Stimulated activated CD4-positive, alpha-beta T cell treated with anti-CD3 and anti-CD28 coated beads, Interleukin-12 subunit alpha, Interleukin-12 subunit beta, amount 100 ng/mL, for 48 hours (primary cell): ENCODE results near the gene L3MBTL3.

Experiments
- DNase-seq, 3 donors: peaks; one replicate each; pipeline ENCODE4 v3.0.0-alpha.2; 2020; ENCODE audit warnings: low read depth in 2 of 3, low spot score in 1 of 3

The L3MBTL3 gene

GRCh38 chr6:130018292-130018743 lies at the start of gene L3MBTL3:
Gene L3MBTL3, plus strand, starts transcription at chr6:130018581. Its CDS starts 24,119 bp downstream, at chr6:130042700.
- peak; percentile 70 to 84 (median 75) for DNase-seq

GRCh38 chr6:129969064-129969463 lies 49.3 kb upstream of the L3MBTL3 start:
- DNase-seq: no peak

DNA sequence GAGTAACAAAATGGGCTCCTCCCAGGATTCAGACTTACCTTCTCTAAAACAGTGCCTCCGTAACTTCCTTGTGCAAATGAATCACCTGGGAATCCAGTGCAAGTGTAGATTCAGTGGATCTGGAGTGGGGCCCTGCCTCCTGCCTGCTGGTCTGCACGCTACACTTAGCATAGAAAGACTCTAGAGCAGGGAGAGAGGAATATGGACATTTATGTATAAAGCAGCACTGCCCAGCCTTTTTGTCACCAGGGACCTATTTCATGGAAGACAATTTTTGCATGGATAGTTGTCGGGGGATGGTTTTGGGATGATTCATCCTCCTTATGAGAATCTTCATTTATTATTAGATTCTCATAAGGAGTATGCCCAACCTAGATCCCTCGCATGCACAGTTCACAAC lies 42.3 kb upstream of the L3MBTL3 start:
- no peak for DNase-seq

DNA sequence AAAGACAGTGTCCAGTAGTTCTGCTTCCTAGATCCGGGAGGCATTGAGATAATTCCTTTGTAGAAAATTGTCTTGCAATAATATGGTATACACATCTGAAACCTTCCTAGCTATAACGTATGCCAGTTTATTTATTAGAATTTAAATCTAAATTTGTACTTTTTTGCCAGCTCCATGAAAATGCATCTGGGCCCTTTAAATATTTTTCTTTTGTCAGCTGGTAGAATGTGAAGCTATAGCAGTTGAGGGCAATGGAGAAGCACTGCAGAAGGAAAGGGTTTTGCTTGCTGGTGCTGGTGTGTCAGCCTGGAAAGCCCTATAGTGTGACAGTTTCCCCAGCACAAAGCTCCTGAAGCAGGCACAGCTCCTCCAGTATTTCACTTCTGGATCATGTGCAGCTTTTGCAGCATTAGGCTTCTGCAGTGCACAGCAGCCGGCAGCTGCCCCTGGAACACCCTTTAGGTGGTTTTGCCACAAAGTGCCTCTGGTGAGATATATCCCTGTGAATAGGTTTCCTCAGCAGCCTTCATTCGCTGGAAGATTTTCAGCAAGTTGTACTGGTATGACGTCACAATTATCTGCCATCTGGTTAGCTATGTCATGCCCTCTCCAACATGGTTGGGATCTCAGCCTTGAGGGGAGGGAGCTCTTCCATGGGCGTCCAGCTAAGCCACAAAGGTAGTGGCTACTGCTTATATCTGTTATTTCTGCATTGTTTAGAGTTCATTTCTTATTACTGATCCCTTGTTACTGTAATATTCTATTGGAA lies 40.0 kb upstream of the L3MBTL3 start:
- DNase-seq: no peak

- DNase-seq: no peak
These were observed 37.6 kb upstream of the L3MBTL3 start for GRCh38 chr6:129980821-129981220.

- DNase-seq: no peak
These were observed 36.8 kb upstream of the L3MBTL3 start for GRCh38 chr6:129981598-129981997.

GRCh38 chr6:129989396-129989795 lies 29.0 kb upstream of the L3MBTL3 start:
- DNase-seq: no peak

- DNase-seq: no peak
These were observed 25.5 kb upstream of the L3MBTL3 start for GRCh38 chr6:129992881-129993280.

GRCh38 chr6:129994410-129994809 lies 24.0 kb upstream of the L3MBTL3 start:
- no peak for DNase-seq

DNA sequence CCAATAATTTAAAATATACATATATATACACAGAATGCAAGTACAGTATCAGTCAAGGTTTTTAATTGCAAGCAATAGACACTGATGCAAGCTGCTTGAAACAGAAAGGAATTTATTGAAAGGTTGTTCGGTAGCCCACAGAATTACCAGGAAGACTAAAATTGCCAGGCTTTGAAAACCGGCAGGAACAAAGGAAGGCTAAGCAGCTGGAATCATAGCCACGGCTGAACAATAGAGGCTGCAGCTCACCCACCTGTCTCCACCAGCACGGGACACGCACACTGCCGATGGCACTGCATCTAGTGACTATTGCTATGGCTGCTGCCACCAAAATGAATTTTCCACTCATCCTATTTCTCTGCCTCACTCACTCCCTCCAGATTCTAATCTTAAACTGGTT lies 22.0 kb upstream of the L3MBTL3 start:
- no peak for DNase-seq

DNA sequence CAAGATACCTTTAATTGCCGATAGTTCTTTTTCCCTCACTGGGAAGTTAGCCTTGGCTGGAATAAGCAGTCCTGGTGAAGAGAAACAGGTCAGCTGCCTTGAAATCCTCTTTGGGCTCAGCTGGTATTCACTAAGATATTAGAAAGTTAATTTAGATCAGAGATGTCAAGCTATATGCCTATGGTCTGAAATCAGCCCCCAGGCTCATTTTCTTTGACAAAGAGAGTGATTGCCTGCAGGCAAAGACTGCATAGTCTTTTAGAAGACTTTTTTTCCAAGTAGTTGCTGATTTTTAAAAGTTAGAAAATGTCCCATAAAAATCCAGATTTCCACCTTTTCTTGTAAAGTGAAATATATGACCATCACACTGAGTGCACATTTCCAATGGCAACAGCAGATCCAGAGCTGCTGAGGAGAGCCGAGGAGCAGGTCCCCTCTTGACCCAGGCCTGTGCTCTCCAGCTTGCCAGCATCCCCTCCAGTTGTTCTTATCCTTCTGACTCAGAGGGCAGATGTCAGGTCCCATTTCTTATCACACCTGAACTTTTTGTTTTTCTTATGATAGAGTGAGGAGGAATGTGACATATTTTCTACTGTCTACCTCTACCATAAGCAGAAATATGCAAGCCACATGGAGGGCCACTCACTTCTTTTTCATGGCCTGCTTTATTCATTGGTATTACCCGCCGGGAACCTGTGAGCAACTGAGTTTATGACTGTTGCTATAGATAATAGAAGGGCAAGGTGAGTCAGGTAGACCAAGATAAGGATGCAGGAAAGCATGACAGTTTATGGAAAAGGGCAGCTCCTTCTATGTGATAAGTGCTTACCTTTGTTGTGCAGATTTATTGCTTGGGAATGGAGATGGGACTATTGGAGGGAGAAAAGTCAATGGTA lies 17.6 kb upstream of the L3MBTL3 start:
- no peak for DNase-seq

- no peak for DNase-seq
These were observed 10.0 kb upstream of the L3MBTL3 start for GRCh38 chr6:130008236-130008873.

DNA sequence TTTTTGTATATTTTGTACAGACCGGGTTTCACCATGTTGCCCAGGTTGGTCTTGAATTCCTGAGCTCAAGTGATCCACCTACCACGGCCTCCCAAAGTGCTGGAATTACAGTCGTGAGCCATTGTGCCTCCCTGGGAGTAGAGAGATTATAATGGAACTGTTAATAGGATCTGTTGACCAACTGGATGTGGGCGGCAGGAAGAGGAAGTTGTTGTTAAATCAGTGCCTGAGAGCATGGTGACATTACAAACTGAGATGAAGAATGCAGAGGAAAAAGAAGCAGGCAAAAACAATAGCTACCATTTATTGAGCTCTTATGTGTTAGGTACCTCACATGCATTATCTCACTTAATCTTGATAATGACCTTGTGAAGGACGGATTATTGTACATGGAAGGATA lies 9.2 kb upstream of the L3MBTL3 start:
- DNase-seq: no peak

GRCh38 chr6:130010387-130010786 lies 8.0 kb upstream of the L3MBTL3 start:
- no peak for DNase-seq

- DNase-seq: no peak
These were observed 5.7 kb upstream of the L3MBTL3 start for GRCh38 chr6:130012728-130013127.

- peak in 1 of 3 donors; percentile 9 for DNase-seq
These were observed 454 bp downstream of the L3MBTL3 start for GRCh38 chr6:130018744-130019325.

DNA sequence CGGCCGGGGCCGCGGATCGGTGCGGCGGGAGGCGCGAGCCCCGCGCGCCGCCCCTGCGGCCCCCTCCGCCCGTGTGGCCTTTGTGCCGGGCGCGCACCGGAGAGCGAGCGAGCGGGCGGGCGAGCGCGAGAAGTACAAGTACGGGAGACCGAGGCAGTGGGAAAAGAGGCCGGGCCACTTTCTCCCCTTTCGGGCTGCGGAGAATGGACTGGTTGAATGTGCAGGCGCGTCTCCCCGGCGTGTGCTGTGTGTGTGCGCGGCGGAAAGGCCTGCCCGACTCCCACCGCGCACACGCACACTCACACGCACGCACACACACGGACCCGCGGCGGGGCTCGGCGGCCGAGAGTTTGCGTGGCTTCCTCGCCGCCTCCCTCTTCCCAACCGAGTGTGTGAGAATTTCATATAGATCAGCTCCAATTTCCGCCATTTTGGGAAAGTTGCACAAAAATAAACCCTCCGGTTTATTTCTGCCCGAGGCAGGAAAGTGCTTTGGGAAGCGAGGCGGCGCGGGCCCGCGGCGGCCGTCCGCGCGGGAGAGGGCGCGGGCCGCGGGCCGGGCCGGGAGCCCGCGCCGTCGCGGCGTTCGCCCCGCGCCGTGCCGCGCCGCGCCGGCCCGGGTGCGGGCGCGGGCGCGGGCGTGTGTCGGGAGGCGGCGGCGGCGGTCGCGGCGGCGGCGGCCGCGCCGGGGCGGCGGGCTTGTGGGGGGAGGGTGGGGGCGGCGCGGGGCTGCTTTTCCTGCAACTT lies 1.1 kb downstream of the L3MBTL3 start:
- DNase-seq: peak in 1 of 3 donors; percentile 8

DNA sequence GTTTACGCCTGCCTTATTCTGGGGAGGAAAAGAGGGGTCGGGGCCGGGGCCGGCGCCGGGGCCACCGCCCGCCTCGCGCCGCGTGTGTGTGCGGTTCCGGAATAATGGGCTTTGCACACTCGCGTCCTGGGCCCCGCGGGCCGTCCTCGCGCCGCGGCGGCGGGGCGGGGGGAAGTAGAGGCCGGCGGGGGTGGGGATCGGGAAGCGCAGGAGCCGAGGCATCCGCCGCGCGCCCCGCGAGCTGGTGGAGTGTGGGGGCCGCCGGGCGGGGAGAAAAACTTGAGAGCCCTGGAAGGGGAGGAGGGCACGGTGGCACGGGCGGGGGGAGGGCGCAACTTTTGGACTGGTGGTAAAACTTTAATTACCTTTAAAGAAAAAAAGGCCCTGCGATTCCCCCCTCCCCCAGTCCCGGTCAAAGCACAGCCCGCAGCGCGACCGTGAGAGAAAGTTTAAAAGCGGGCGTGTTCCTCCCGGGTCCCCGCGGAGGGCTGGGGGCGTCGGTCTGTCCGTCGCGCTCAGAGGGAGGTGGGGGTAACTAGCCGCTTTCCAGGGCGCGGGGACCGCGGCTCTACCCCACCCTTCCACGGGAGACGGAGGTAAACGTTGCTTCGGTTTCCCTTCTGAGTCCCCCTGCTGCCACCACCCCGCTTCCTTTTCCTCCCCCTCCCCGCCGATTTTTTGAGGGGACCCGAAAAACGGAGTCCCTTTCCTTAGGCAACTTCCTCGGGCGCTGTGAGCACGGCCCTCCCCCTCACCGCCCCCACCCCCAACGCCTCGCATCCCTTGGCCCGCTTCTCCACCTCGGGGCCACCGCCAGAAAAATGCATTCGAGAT lies 1.9 kb downstream of the L3MBTL3 start:
- peak in 1 of 3 donors; percentile 13 for DNase-seq

- peak; percentile 57 to 80 (median 58) for DNase-seq
These were observed 2.7 kb downstream of the L3MBTL3 start for GRCh38 chr6:130020907-130021629.
